ENCODE data around the gene OR8K3.

DNA sequence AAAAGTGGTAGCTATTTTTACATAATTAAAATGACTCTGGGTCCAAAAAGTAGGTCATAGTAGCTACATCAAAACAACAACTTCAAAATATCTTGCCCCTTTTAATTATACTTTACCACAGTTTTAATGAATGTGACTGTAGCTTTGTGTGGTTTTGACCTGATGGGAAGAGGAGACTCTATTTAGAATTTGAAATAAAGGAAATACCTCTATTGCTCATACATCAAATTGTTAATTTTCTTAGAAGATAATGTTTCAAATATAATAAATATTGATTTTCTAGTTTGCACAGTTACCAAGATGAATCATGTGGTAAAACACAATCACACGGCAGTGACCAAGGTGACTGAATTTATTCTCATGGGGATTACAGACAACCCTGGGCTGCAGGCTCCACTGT, 30.8 kb downstream of the OR8K3 start, which contains the start of gene OR8K1:
- TF ChIP-seq TAF1 (IDR thresholded peaks at IDR 0.05; ENCODE audit: borderline replicate concordance, low read depth, low read length) (no peak), POLR2A (IDR thresholded peaks at IDR 0.05; ENCODE audit: low read depth, low read length) (no peak)

Data from GM12892 (cell line).